HG02943 (cell line): Measurements from ENCODE around the gene KEAP1.

ENCODE experiments used
- ATAC-seq: cut with Tn5 transposase; IDR thresholded peaks from one replicate; pipeline ENCODE4 v1.9.1; 2021; ENCODE audit warnings: mild to moderate bottlenecking, low read depth, moderate library complexity; ENCODE audit not compliant: unreplicated experiment

The KEAP1 gene

GRCh38 chr19:10452726-10453618 is 50.2 kb downstream of the KEAP1 start:
- no peak for ATAC-seq

DNA sequence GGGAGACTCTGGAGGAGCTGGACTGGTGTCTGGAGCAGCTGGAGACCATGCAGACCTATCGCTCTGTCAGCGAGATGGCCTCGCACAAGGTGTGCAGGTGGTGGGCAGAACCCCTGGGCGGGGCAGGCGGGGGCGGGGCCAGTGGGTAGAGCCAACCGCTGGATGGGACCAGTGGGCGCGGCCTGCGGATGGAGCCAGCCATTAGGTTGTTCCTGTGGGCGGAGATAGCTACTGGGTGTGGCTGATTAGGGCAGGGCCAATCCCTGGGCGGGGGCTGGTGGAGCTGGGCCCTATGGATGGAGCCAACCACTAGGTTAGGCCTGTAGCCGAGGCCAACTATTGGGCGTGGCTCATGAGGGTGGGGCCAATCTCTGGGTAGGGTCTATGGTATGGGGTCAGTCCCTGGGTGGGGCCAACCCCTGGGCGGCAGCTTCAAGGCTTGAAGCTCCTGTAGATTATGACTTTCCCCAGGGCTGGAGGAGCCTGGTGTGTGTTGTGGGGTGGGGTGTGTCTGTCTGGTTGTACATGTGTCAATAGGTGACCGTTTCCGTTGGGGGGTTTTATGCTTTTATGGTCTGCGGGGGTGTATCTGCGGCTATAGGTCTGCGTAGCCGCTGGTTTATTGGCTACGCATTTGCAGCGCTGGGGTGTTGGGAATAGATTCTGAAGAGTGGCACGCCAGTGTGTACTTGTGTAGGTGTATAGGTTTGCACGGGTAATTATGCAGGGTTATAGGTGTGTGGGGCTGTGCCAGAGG is 52.1 kb downstream of the KEAP1 start:
- no peak for ATAC-seq

DNA sequence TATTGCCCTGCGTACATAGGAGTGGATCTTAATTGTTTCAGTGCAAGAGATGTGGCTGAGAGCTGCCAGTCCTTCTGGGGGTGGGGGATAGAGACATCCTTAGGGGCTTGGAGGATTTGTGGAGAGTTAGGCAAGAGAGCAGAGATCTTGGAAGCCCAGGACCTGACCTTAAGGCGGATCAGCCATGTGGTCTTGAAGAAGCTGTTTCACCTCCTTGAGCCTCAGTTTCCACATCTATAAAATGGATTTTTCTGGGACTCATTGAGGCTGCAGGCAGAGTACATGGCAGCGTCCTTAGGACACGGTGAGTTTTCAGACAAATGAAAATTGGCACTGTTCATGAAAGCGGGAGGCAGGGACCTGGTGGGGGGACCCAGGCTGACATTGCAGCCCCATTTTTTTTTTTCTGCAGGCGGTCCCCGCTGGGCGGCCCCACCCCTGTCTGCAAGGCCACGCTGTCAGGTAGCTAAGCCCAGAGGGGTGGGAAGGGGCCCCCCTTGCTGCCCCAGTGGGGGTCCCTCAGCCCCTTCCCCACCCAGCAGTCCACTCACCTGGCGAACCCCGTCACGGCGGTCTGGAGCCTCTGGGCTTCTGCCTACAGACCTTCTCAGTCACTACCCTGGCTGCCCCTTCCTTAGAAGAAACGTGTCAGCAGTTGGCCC is 52.8 kb downstream of the KEAP1 start:
- ATAC-seq = no peak

- no peak for ATAC-seq
Measured at GRCh38 chr19:10449037-10449436, 54.1 kb downstream of the KEAP1 start.

GRCh38 chr19:10442698-10443097 is 60.5 kb downstream of the KEAP1 start:
- no peak for ATAC-seq

DNA sequence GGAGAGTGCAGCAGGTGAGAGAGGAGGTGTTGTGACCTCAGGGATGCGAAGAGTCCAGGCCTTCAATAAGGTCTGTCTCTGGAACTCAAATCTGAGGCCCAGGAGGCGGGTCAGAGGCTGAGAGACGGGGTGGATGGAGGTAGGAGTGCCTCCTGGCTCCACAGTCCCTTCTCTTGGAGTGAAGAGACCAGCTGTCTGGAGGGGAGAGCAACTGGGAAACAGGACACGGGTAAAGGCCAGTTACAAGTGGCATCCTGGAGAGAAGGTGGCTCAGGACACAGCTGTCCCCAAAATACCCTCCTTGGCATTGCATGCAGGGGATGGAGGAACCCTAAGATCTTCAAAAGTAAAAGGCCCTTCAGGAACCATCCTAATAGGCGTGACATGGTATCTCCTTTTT is 63.6 kb downstream of the KEAP1 start:
- no peak for ATAC-seq
